Measurements from ENCODE around the gene RAD51B.

Gene RAD51B

DNA sequence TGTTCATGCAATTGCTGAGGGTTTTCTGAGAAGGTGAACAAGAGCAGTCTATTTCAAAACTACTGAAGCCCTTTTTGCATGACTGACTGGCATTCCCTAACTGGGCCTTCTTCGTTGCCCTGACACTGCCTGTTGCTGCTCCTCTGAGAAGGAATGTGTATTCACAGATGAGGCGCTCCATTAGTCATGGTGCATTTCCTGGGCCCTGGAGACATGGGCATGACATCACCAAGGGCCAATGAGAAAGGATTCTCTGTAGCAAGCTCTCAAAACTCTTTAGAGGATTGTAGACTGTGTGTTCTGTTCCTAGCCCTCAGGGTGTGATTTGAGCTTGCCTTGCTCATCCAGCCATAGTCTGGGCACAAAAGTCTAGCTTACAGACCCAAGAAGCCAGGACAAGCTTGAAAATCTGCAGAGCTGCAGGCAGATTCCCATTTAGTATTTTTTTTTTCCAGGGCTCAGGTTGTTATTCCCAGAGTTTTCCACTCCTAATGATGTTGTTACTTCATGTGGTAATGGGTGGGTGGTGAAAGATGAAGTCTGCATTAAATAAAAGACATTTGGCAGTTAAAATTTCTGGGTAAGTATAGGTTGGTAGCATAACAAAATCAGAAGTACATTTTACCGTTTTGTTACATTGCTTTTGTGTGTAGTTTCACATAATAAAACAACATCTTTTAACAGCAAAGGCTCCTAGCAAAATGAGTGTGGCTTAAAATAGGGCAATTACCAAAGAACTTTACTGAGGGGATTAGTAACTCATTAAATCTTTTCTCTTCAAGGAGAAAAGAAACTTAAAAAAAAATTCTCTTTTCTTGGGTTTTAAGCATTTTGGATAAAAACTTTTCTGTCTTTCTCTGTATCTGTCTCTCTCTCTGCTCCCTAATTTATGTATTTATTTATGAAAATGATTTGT lies 318.4 kb downstream of the RAD51B start (continued):
- TF ChIP-seq ZFP37 (tag by site-specific recombination; IDR thresholded peaks at IDR 0.05) (no peak), MZF1 (tag by site-specific recombination; IDR thresholded peaks at IDR 0.05; ENCODE audit: borderline replicate concordance) (peak; percentile 19; the same call in 1 of the 2 replicates), ZNF239 (tag by site-specific recombination; IDR thresholded peaks at IDR 0.05) (no peak), ZNF302 (tag by site-specific recombination; IDR thresholded peaks at IDR 0.05; ENCODE audit: low read depth) (no peak), ZNF132 (tag by site-specific recombination; IDR thresholded peaks at IDR 0.05; ENCODE audit: borderline replicate concordance) (no peak), ZNF585B (tag by site-specific recombination; IDR thresholded peaks at IDR 0.05) (no peak), SCRT2 (tag by site-specific recombination; IDR thresholded peaks at IDR 0.05) (peak; percentile 99), ZNF555 (tag by site-specific recombination; conservative IDR thresholded peaks at IDR 0.05) (no peak), IKZF3 (tag by site-specific recombination; IDR thresholded peaks at IDR 0.05) (peak; percentile 95), ZNF571 (tag by site-specific recombination; IDR thresholded peaks at IDR 0.05) (no peak), ZNF146 (tag by site-specific recombination; IDR thresholded peaks at IDR 0.05) (no peak), ZBTB17 (tag by site-specific recombination; IDR thresholded peaks at IDR 0.05) (peak; percentile 83), ZNF2 (tag by site-specific recombination; IDR thresholded peaks at IDR 0.05) (peak; percentile 38; the same call in 1 of the 2 replicates), ZNF112 (tag by site-specific recombination; IDR thresholded peaks at IDR 0.05) (no peak), ZNF629 (tag by site-specific recombination; IDR thresholded peaks at IDR 0.05) (peak; percentile 91), ZNF184 (tag by site-specific recombination; IDR thresholded peaks at IDR 0.05) (peak; percentile 48; the same call in 1 of the 2 replicates), ZNF76 (tag by site-specific recombination; IDR thresholded peaks at IDR 0.05; ENCODE audit: borderline replicate concordance, low read depth) (no peak), ZNF169 (tag by site-specific recombination; IDR thresholded peaks at IDR 0.05) (no peak), GLIS1 (tag by site-specific recombination; IDR thresholded peaks at IDR 0.05) (peak; percentile 48; the same call in 1 of the 2 replicates)
- TF ChIP-seq, protein P1, sequence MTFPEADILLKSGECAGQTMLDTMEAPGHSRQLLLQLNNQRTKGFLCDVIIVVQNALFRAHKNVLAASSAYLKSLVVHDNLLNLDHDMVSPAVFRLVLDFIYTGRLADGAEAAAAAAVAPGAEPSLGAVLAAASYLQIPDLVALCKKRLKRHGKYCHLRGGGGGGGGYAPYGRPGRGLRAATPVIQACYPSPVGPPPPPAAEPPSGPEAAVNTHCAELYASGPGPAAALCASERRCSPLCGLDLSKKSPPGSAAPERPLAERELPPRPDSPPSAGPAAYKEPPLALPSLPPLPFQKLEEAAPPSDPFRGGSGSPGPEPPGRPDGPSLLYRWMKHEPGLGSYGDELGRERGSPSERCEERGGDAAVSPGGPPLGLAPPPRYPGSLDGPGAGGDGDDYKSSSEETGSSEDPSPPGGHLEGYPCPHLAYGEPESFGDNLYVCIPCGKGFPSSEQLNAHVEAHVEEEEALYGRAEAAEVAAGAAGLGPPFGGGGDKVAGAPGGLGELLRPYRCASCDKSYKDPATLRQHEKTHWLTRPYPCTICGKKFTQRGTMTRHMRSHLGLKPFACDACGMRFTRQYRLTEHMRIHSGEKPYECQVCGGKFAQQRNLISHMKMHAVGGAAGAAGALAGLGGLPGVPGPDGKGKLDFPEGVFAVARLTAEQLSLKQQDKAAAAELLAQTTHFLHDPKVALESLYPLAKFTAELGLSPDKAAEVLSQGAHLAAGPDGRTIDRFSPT (tag by site-specific recombination; IDR thresholded peaks at IDR 0.05) = no peak; the same call in 1 of the 2 replicates
- TF ChIP-seq, protein P2, sequence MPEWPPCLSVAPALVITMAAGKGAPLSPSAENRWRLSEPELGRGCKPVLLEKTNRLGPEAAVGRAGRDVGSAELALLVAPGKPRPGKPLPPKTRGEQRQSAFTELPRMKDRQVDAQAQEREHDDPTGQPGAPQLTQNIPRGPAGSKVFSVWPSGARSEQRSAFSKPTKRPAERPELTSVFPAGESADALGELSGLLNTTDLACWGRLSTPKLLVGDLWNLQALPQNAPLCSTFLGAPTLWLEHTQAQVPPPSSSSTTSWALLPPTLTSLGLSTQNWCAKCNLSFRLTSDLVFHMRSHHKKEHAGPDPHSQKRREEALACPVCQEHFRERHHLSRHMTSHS (tag by site-specific recombination; IDR thresholded peaks at IDR 0.05) = no peak
- TF ChIP-seq, protein P3, sequence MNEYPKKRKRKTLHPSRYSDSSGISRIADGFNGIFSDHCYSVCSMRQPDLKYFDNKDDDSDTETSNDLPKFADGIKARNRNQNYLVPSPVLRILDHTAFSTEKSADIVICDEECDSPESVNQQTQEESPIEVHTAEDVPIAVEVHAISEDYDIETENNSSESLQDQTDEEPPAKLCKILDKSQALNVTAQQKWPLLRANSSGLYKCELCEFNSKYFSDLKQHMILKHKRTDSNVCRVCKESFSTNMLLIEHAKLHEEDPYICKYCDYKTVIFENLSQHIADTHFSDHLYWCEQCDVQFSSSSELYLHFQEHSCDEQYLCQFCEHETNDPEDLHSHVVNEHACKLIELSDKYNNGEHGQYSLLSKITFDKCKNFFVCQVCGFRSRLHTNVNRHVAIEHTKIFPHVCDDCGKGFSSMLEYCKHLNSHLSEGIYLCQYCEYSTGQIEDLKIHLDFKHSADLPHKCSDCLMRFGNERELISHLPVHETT (tag by site-specific recombination; IDR thresholded peaks at IDR 0.05) = peak; percentile 79
- TF ChIP-seq, protein P4, sequence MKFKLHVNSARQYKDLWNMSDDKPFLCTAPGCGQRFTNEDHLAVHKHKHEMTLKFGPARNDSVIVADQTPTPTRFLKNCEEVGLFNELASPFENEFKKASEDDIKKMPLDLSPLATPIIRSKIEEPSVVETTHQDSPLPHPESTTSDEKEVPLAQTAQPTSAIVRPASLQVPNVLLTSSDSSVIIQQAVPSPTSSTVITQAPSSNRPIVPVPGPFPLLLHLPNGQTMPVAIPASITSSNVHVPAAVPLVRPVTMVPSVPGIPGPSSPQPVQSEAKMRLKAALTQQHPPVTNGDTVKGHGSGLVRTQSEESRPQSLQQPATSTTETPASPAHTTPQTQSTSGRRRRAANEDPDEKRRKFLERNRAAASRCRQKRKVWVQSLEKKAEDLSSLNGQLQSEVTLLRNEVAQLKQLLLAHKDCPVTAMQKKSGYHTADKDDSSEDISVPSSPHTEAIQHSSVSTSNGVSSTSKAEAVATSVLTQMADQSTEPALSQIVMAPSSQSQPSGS (tag by site-specific recombination; IDR thresholded peaks at IDR 0.05; ENCODE audit: low read depth) = peak; percentile 90
- TF ChIP-seq, protein P5, sequence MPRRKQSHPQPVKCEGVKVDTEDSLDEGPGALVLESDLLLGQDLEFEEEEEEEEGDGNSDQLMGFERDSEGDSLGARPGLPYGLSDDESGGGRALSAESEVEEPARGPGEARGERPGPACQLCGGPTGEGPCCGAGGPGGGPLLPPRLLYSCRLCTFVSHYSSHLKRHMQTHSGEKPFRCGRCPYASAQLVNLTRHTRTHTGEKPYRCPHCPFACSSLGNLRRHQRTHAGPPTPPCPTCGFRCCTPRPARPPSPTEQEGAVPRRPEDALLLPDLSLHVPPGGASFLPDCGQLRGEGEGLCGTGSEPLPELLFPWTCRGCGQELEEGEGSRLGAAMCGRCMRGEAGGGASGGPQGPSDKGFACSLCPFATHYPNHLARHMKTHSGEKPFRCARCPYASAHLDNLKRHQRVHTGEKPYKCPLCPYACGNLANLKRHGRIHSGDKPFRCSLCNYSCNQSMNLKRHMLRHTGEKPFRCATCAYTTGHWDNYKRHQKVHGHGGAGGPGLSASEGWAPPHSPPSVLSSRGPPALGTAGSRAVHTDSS (tag by site-specific recombination; IDR thresholded peaks at IDR 0.05) = no peak
- TF ChIP-seq, protein P6, sequence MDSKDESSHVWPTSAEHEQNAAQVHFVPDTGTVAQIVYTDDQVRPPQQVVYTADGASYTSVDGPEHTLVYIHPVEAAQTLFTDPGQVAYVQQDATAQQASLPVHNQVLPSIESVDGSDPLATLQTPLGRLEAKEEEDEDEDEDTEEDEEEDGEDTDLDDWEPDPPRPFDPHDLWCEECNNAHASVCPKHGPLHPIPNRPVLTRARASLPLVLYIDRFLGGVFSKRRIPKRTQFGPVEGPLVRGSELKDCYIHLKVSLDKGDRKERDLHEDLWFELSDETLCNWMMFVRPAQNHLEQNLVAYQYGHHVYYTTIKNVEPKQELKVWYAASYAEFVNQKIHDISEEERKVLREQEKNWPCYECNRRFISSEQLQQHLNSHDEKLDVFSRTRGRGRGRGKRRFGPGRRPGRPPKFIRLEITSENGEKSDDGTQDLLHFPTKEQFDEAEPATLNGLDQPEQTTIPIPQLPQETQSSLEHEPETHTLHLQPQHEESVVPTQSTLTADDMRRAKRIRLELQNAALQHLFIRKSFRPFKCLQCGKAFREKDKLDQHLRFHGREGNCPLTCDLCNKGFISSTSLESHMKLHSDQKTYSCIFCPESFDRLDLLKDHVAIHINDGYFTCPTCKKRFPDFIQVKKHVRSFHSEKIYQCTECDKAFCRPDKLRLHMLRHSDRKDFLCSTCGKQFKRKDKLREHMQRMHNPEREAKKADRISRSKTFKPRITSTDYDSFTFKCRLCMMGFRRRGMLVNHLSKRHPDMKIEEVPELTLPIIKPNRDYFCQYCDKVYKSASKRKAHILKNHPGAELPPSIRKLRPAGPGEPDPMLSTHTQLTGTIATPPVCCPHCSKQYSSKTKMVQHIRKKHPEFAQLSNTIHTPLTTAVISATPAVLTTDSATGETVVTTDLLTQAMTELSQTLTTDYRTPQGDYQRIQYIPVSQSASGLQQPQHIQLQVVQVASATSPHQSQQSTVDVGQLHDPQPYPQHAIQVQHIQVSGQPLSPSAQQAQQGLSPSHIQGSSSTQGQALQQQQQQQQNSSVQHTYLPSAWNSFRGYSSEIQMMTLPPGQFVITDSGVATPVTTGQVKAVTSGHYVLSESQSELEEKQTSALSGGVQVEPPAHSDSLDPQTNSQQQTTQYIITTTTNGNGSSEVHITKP (tag by site-specific recombination; IDR thresholded peaks at IDR 0.05) = peak; percentile 53
- TF ChIP-seq, protein P7, sequence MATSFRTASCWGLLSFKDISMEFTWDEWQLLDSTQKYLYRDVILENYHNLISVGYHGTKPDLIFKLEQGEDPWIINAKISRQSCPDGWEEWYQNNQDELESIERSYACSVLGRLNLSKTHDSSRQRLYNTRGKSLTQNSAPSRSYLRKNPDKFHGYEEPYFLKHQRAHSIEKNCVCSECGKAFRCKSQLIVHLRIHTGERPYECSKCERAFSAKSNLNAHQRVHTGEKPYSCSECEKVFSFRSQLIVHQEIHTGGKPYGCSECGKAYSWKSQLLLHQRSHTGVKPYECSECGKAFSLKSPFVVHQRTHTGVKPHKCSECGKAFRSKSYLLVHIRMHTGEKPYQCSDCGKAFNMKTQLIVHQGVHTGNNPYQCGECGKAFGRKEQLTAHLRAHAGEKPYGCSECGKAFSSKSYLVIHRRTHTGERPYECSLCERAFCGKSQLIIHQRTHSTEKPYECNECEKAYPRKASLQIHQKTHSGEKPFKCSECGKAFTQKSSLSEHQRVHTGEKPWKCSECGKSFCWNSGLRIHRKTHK (tag by site-specific recombination; IDR thresholded peaks at IDR 0.05) = no peak

Data from HEK293 (cell line).